ENCODE data around the gene CPNE9.

The CPNE9 gene

GRCh38 chr3:9779075-9779593, 75.5 kb downstream of the CPNE9 start:
- DNase-seq (ENCODE audit: low read depth): no peak
